OCI-LY7 (cell line): ENCODE data around the gene PRSS38. TPM values are rescaled to one million over a fixed set of nuclear protein-coding genes. Genes with fewer than 3 reads are reported as not detected.

Experiments used
- BruUV-seq: library from RNA; stranded (reverse); fragments of 400-500 nt; replicated peaks from 2 replicates; lab custom pipeline; 2021; lab: Mats Ljungman, UMichigan
- CTCF ChIA-PET: fragments of 300-600 bp; sonication (Branson Sonifier 250); formaldehyde crosslinking; loops from one replicate; lab custom pipeline; 2022; ENCODE audit warnings: antibody characterized with exemption; ENCODE audit not compliant: unreplicated experiment; lab: Charles Lee
- POLR2A ChIA-PET: fragments of 300-600 bp; sonication (Branson Sonifier 250); formaldehyde crosslinking; loops from one replicate; lab custom pipeline; 2022; ENCODE audit warnings: antibody characterized with exemption; lab: Charles Lee
- DNase-seq: peaks from one replicate; pipeline ENCODE4 v3.0.0-alpha.2; 2015; ENCODE audit warnings: low spot score
- H2AFZ ChIP-seq: fragments of 200-600 bp; sonication (generic), shearing (Covaris generic); 2 replicates; pipeline ENCODE4 v1.6.1; 2014; ENCODE audit warnings: mild to moderate bottlenecking, antibody characterized with exemption, low read length, moderate library complexity
- H3K27ac ChIP-seq: fragments of 200-600 bp; sonication (generic); 2 replicates; pipeline ENCODE4 v1.5.1; 2014; ENCODE audit warnings: mixed run types, low read depth, mild to moderate bottlenecking, moderate library complexity, low read length, inconsistent platforms; ENCODE audit not compliant: poor library complexity, severe bottlenecking
- H3K36me3 ChIP-seq: fragments of 200-600 bp; sonication (generic); 2 replicates; pipeline ENCODE4 v1.6.1; 2014; ENCODE audit warnings: mild to moderate bottlenecking, antibody characterized with exemption, low read length, moderate library complexity, mixed read lengths; ENCODE audit not compliant: insufficient read depth
- H3K4me1 ChIP-seq: fragments of 200-600 bp; sonication (generic); 2 replicates; pipeline ENCODE4 v1.5.1; 2014; ENCODE audit warnings: mild to moderate bottlenecking, low read length; ENCODE audit not compliant: insufficient read depth, poor library complexity, severe bottlenecking
- H3K4me2 ChIP-seq: fragments of 200-600 bp; sonication (generic); 2 replicates; pipeline ENCODE4 v1.6.1; 2014; ENCODE audit warnings: mild to moderate bottlenecking, low read length
- H3K4me3 ChIP-seq: fragments of 200-600 bp; sonication (generic); 2 replicates; pipeline ENCODE4 v1.5.1; 2014; ENCODE audit warnings: mild to moderate bottlenecking, low read depth, low read length; ENCODE audit not compliant: poor library complexity, severe bottlenecking
- H3K79me2 ChIP-seq: fragments of 200-600 bp; sonication (generic); 2 replicates; pipeline ENCODE4 v1.6.1; 2016; ENCODE audit warnings: low read depth, mild to moderate bottlenecking, low read length, moderate library complexity, mixed read lengths; ENCODE audit not compliant: insufficient read depth
- H3K9me2 ChIP-seq: fragments of 200-600 bp; sonication (generic); 2 replicates; pipeline ENCODE4 v1.6.1; 2016; ENCODE audit warnings: mild to moderate bottlenecking, low read length, mixed read lengths; ENCODE audit not compliant: insufficient read depth
- H3K9me3 ChIP-seq: fragments of 200-600 bp; sonication (generic); 2 replicates; pipeline ENCODE4 v1.6.1; 2014; ENCODE audit warnings: mild to moderate bottlenecking, mixed run types, low read length, mixed read lengths
- H4K20me1 ChIP-seq: fragments of 200-600 bp; sonication (generic); 2 replicates; pipeline ENCODE4 v1.6.1; 2014; ENCODE audit warnings: mild to moderate bottlenecking, antibody characterized with exemption, low read length, moderate library complexity, mixed read lengths; ENCODE audit not compliant: insufficient read depth
- EZH2phosphoT487 ChIP-seq: fragments of 200-600 bp; sonication (generic); IDR thresholded peaks from 2 replicates; pipeline ENCODE4 v1.6.1; 2018; ENCODE audit warnings: low read depth, borderline replicate concordance, mild to moderate bottlenecking, mixed run types, antibody characterized with exemption, low read length, moderate library complexity, mixed read lengths
- intact Hi-C: fragments of 100-400 bp; cut with micrococcal nuclease; formaldehyde crosslinking; loops from one replicate; pipeline ENCODE4 v1.10.0; 2022; ENCODE audit not compliant: unreplicated experiment
- total RNA-seq, 2 experiments: library from RNA; depleted of rRNA in 1 of 2; stranded (reverse); fragments of >200 nt in 1 of 2; shearing (Covaris generic) in 1 of 2; gene quantifications; 2 replicates each; pipeline ENCODE4 v1.2.3, GENCODE V29; 2014 to 2022
- TF ChIP-seq, protein P1 (sequence below): fragments of 200-600 bp; sonication (generic); conservative IDR thresholded peaks from 2 replicates; pipeline ENCODE4 v1.5.1; 2014; ENCODE audit warnings: mild to moderate bottlenecking, antibody characterized with exemption, low read length, moderate library complexity, mixed read lengths

Gene PRSS38
- total RNA-seq, 2 experiments from 2014 or later: not detected

DNA sequence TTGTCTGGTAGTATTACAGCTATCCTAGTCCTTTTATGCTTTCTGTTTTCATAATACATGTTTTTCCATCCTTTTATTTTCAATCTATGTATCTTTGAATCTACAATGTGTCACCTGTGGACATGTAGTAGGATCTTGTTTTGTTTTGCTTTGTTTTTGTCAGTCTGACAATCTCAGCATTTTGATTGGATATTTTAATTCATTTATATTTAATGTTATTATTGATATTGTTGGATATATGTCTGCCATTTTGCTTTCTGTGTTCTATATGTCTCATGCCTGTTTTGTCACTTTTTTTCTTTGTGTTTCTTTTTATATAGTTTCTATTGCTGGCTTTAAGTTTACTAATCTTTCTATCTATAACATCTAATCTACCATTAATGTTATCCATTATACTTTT lies 11.5 kb upstream of the PRSS38 start:
- CTCF ChIA-PET: no interaction called here
- Histone ChIP-seq H3K4me2 (no peak overlapping the region), H3K36me3 (no peaks in the 10 kb centered on the region), H3K27ac (no peak overlapping the region), H3K4me1 (no peaks in the 10 kb centered on the region), H4K20me1 (no peaks in the 10 kb centered on the region), H3K79me2 (no peaks in the 10 kb centered on the region), H3K9me2 (no peaks in the 10 kb centered on the region), H2AFZ (no peak overlapping the region), H3K4me3 (no peak overlapping the region), H3K9me3 (no peaks in the 10 kb centered on the region)
- no peak for TF ChIP-seq EZH2phosphoT487
- TF ChIP-seq, protein P1, sequence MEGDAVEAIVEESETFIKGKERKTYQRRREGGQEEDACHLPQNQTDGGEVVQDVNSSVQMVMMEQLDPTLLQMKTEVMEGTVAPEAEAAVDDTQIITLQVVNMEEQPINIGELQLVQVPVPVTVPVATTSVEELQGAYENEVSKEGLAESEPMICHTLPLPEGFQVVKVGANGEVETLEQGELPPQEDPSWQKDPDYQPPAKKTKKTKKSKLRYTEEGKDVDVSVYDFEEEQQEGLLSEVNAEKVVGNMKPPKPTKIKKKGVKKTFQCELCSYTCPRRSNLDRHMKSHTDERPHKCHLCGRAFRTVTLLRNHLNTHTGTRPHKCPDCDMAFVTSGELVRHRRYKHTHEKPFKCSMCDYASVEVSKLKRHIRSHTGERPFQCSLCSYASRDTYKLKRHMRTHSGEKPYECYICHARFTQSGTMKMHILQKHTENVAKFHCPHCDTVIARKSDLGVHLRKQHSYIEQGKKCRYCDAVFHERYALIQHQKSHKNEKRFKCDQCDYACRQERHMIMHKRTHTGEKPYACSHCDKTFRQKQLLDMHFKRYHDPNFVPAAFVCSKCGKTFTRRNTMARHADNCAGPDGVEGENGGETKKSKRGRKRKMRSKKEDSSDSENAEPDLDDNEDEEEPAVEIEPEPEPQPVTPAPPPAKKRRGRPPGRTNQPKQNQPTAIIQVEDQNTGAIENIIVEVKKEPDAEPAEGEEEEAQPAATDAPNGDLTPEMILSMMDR: no peak
- no TSS peak for BruUV-seq
- intact Hi-C loops: no loop called here
- POLR2A ChIA-PET: interaction anchor here (0.7 kb wide), 1 partner anchor 152 kb away, joined by 3 read pairs; no protein-coding TSS in a partner anchor
- no peak for DNase-seq

DNA sequence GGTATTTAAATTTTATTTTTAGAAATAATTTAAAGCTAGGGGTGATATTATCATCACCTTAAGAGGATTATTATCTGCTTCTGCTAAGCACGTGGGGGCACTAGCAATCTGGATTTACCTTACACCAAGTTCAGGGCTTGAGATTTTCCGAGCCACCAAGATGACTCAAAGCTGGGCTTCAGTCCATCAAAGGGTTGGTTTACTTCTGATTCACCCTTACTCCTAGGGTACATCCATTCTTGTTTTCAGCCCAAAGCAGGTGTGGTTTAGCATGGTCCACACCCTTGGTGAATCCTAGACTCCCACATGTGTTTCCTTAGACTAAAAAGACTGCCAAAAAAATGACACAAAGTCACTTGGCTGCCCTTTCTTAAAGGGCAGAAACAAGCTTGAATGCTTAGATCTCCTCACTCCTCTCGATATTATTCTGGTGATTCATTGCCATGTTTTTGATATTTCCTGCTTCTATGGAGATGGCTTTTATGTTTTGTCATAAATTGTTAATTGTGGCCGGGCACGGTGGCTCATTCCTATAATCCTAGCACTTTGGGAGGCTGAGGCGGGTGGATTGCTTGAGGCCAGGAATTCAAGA lies 9.8 kb upstream of the PRSS38 start:
- ChIA-PET CTCF (no interaction called here), POLR2A (no interaction called here)
- Histone ChIP-seq H3K9me3 (no peaks in the 10 kb centered on the region), H3K4me3 (no peak overlapping the region), H3K4me1 (no peaks in the 10 kb centered on the region), H3K4me2 (no peak overlapping the region), H2AFZ (no peak overlapping the region), H3K9me2 (no peaks in the 10 kb centered on the region), H3K79me2 (no peaks in the 10 kb centered on the region), H4K20me1 (no peaks in the 10 kb centered on the region), H3K27ac (no peak overlapping the region), H3K36me3 (no peaks in the 10 kb centered on the region)
- TF ChIP-seq EZH2phosphoT487: no peak
- TF ChIP-seq, protein P1: no peak
- DNase-seq: no peak
- no TSS peak for BruUV-seq
- intact Hi-C loops: no loop called here

DNA sequence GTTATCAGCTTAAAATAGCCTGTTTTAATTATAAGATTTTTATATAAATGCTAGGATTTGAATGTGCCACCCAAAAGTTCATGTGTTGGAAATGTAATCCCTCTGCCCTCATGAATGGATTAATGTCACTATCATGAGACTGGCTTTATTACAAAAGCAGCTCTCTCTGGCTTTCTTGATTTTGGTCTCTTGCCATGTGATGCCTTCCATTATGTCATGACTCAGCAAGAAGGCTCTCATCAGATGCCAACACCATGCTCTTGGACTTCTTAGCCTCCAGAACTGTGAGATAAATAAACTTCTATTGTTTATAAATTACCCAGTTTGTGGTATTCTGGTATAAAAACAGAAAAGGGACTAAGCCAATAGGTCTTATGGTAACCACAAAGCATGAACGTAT lies 6.9 kb upstream of the PRSS38 start:
- no peak for DNase-seq
- no peak overlapping the region for H2AFZ ChIP-seq
- POLR2A ChIA-PET: interaction anchor here (0.6 kb wide), 1 partner anchor 27 kb away, joined by 4 read pairs; no protein-coding TSS in a partner anchor
- TF ChIP-seq, protein P1: no peak
- no peak for TF ChIP-seq EZH2phosphoT487
- intact Hi-C loops: no loop called here
- H3K9me2 ChIP-seq: no peaks in the 10 kb centered on the region
- no peaks in the 10 kb centered on the region for H4K20me1 ChIP-seq
- no peaks in the 10 kb centered on the region for H3K79me2 ChIP-seq
- CTCF ChIA-PET: no interaction called here
- H3K4me1 ChIP-seq: no peaks in the 10 kb centered on the region
- no peaks in the 10 kb centered on the region for H3K36me3 ChIP-seq
- H3K27ac ChIP-seq: no peak overlapping the region
- no peak overlapping the region for H3K4me2 ChIP-seq
- BruUV-seq: no TSS peak
- H3K9me3 ChIP-seq: no peaks in the 10 kb centered on the region
- no peak overlapping the region for H3K4me3 ChIP-seq
